Tibial nerve (tissue), 4 donors: ENCODE measurements around the gene BTD.

Experiments
- EP300 ChIP-seq, 2 donors: sonication (generic); formaldehyde crosslinking; IDR thresholded peaks; one replicate each; pipeline ENCODE4 v1.6.1; 2017; ENCODE audit warnings: antibody characterized with exemption in 2 of 2, mild to moderate bottlenecking in 1 of 2
- TF ChIP-seq, protein P1 (sequence below), 5 experiments: fragments of 200-600 bp in 3 of 5; fragments of 450-650 bp in 2 of 5; sonication (generic) in 3 of 5; IDR thresholded peaks; one replicate each; pipeline ENCODE4 v1.5.1; 2016 to 2019; ENCODE audit warnings: antibody characterized with exemption in 5 of 5, mild to moderate bottlenecking in 3 of 5, moderate library complexity in 2 of 5

- TF ChIP-seq, protein P1, sequence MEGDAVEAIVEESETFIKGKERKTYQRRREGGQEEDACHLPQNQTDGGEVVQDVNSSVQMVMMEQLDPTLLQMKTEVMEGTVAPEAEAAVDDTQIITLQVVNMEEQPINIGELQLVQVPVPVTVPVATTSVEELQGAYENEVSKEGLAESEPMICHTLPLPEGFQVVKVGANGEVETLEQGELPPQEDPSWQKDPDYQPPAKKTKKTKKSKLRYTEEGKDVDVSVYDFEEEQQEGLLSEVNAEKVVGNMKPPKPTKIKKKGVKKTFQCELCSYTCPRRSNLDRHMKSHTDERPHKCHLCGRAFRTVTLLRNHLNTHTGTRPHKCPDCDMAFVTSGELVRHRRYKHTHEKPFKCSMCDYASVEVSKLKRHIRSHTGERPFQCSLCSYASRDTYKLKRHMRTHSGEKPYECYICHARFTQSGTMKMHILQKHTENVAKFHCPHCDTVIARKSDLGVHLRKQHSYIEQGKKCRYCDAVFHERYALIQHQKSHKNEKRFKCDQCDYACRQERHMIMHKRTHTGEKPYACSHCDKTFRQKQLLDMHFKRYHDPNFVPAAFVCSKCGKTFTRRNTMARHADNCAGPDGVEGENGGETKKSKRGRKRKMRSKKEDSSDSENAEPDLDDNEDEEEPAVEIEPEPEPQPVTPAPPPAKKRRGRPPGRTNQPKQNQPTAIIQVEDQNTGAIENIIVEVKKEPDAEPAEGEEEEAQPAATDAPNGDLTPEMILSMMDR (IDR thresholded peaks at IDR 0.05): no peak
- TF ChIP-seq EP300 (IDR thresholded peaks at IDR 0.05): no peak
Observed at GRCh38 chr3:15623535-15624440, 22.2 kb downstream of the BTD start.
